GM12801 (cell line): ENCODE measurements around the gene CPD.

Experiments used
- CTCF ChIP-seq: IDR thresholded peaks from one replicate; pipeline ENCODE4 v1.5.1; 2011; ENCODE audit warnings: control low read depth; ENCODE audit not compliant: insufficient read length; ENCODE audit errors: extremely low read depth

CPD gene

GRCh38 chr17:30483159-30483558, 104.4 kb downstream of the CPD start:
- no peak for TF ChIP-seq CTCF

GRCh38 chr17:30493780-30494179, 115.1 kb downstream of the CPD start:
- no peak for TF ChIP-seq CTCF

- TF ChIP-seq CTCF: no peak
These were observed 116.9 kb downstream of the CPD start for GRCh38 chr17:30495586-30495985.

GRCh38 chr17:30503558-30503957, 124.8 kb downstream of the CPD start:
- no peak for TF ChIP-seq CTCF

GRCh38 chr17:30505868-30506417, 127.2 kb downstream of the CPD start:
- TF ChIP-seq CTCF: no peak

GRCh38 chr17:30506481-30506880, 127.8 kb downstream of the CPD start:
- TF ChIP-seq CTCF: no peak

GRCh38 chr17:30513346-30513745, 134.6 kb downstream of the CPD start:
- no peak for TF ChIP-seq CTCF

- TF ChIP-seq CTCF: no peak
These were observed 136.3 kb downstream of the CPD start for GRCh38 chr17:30514895-30515596.
